Activated naive CD4-positive, alpha-beta T cell treated with Interleukin-2 at 50 U/mL for 16 hours (primary cell): Measurements from ENCODE around the gene TSPY1.
"Not testable (repeated sequence)": the region's sequence is repeated elsewhere in the genome, so short reads cannot be mapped to it uniquely, and the experiment has no call there.

ENCODE experiments used
- DNase-seq: peaks from one replicate; pipeline ENCODE4 v3.0.0-alpha.2; 2020

The TSPY1 gene, protein sequence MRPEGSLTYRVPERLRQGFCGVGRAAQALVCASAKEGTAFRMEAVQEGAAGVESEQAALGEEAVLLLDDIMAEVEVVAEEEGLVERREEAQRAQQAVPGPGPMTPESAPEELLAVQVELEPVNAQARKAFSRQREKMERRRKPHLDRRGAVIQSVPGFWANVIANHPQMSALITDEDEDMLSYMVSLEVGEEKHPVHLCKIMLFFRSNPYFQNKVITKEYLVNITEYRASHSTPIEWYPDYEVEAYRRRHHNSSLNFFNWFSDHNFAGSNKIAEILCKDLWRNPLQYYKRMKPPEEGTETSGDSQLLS

DNA sequence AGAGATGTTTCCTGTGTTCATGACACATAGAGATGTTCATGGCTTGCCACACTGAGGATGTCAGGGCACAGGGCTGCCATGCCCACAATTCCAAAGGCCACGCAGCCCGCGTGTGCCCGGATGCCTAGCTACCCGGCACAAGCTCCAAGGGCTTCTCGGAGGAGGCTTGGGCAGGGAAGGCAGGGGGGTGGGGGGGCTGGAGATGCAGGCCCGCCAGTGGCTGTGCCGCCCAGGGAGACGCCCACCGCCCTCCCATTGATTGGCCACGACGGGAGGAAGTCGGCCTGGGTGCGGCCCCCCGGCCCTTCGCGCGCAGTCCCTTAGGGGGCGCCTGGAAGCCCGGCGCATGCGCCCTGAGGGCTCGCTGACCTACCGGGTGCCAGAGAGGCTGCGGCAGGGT is at the start of gene TSPY1:
Gene TSPY1, plus strand, starts transcription at position 301 of the 400 bp plus-strand sequence. Its CDS starts 46 bp downstream, at position 347.
- DNase-seq: not testable (repeated sequence)

DNA sequence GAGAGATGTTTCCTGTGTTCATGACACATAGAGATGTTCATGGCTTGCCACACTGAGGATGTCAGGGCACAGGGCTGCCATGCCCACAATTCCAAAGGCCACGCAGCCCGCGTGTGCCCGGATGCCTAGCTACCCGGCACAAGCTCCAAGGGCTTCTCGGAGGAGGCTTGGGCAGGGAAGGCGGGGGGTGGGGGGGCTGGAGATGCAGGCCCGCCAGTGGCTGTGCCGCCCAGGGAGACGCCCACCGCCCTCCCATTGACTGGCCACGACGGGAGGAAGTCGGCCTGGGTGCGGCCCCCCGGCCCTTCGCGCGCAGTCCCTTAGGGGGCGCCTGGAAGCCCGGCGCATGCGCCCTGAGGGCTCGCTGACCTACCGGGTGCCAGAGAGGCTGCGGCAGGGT is 20.2 kb downstream of the TSPY1 start, which contains the start of gene TSPY9:
Gene TSPY9, plus strand, starts transcription at position 301 of the 400 bp plus-strand sequence. Its CDS starts 46 bp downstream, at position 347.
- DNase-seq: not testable (repeated sequence)

DNA sequence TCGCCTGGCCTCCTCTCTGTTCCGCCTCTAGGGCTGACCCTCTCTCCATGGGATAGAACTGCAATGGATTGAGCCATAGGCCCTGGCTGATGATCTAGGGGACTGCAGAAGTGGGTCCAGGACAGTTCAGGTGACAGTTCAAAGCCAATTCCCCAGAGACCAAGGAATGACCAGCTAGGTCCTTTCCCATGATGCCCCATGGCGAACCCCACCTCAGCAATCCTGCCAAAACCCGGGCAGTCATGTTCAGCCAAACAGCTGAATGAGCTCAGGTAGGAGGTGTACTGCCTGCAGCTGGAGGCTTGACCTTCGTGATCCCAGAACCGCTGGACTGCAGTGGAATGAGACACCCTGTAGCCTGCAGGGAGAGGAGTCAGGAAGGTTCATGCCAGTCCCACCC is 37.6 kb downstream of the TSPY1 start:
- not testable (repeated sequence) for DNase-seq

DNA sequence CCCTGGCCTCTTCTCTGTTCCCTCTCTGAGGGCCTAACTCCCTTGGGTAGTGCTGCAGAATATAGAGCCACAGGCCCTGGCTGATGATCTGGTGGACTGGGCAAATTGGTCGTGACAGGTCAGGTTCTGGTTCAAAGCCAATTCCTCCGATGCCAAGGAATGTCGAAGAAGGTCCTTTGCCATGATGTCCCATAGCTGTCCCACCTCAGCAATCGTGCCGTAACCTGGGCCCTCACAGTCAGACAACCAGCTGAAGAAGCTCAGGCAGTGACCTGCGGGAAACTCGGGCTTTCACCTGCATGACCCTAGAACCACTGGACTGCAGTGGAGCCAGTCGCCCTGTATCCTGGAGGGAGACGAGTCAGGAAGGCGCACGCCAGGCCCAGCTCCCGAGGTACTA is 49.5 kb downstream of the TSPY1 start:
- not testable (repeated sequence) for DNase-seq
